Mucosa of rectum (tissue), 2 donors: ENCODE measurements around the gene JUND.

ENCODE experiments used
- H3K27ac ChIP-seq, 2 donors: one replicate each; pipeline ENCODE4 v1.7.0; 2013; ENCODE audit warnings: inconsistent platforms in 2 of 2, low read depth in 2 of 2, low read length in 2 of 2
- H3K27me3 ChIP-seq, 2 donors: one replicate each; pipeline ENCODE4 v1.7.0; 2013; ENCODE audit warnings: low read length in 2 of 2; ENCODE audit not compliant: control insufficient read depth in 2 of 2, insufficient read depth in 2 of 2
- H3K36me3 ChIP-seq, 2 donors: one replicate each; pipeline ENCODE4 v1.7.0; 2013; ENCODE audit warnings: low read length in 2 of 2; ENCODE audit not compliant: control insufficient read depth in 2 of 2, insufficient read depth in 2 of 2
- H3K4me1 ChIP-seq, 2 donors: one replicate each; pipeline ENCODE4 v1.7.0; 2013; ENCODE audit warnings: low read length in 2 of 2, mild to moderate bottlenecking in 1 of 2; ENCODE audit not compliant: control insufficient read depth in 2 of 2, insufficient read depth in 2 of 2
- H3K4me3 ChIP-seq, 2 donors: one replicate each; pipeline ENCODE4 v1.7.0; 2013; ENCODE audit warnings: low read length in 2 of 2
- H3K9ac ChIP-seq, 2 donors: one replicate each; pipeline ENCODE4 v1.7.0; 2013; ENCODE audit warnings: low read length in 2 of 2, low read depth in 1 of 2, mild to moderate bottlenecking in 1 of 2
- H3K9me3 ChIP-seq, 2 donors: one replicate each; pipeline ENCODE4 v1.7.0; 2013; ENCODE audit warnings: low read length in 2 of 2; ENCODE audit not compliant: control insufficient read depth in 2 of 2
- donor health status: healthy.
- donor health status: Normal muscosa, but diverticular disease.

The JUND gene

GRCh38 chr19:18271433-18271841 lies 10.0 kb downstream of the JUND start:
- Histone ChIP-seq H3K27ac (no peak overlapping the region), H3K9me3 (no peaks in the 10 kb centered on the region), H3K36me3 (peaks cover 14 to 17% of the 10 kb centered on the region in 2 donors), H3K27me3 (no peaks in the 10 kb centered on the region), H3K4me3 (no peak overlapping the region), H3K9ac (no peak overlapping the region), H3K4me1 (peaks cover 18 to 27% of the 10 kb centered on the region in 2 donors)

- Histone ChIP-seq H3K9ac (no peak overlapping the region), H3K4me3 (no peak overlapping the region), H3K27me3 (no peaks in the 10 kb centered on the region), H3K27ac (no peak overlapping the region), H3K9me3 (no peaks in the 10 kb centered on the region), H3K36me3 (peaks cover 23 to 27% of the 10 kb centered on the region in 2 donors), H3K4me1 (peaks cover 10 to 18% of the 10 kb centered on the region in 2 donors)
These were observed 11.1 kb downstream of the JUND start for GRCh38 chr19:18270326-18270725.

GRCh38 chr19:18269070-18269723 lies 12.2 kb downstream of the JUND start:
- Histone ChIP-seq H3K36me3 (peaks cover 29 to 33% of the 10 kb centered on the region in 2 donors), H3K9me3 (no peaks in the 10 kb centered on the region), H3K27me3 (no peaks in the 10 kb centered on the region), H3K4me3 (no peak overlapping the region), H3K9ac (no peak overlapping the region), H3K27ac (no peak overlapping the region), H3K4me1 (peaks cover 0 to 6% of the 10 kb centered on the region in 2 donors)

- H3K36me3 ChIP-seq: peaks cover 30 to 42% of the 10 kb centered on the region in 2 donors
- no peak overlapping the region for H3K27ac ChIP-seq
- H3K4me3 ChIP-seq: no peak overlapping the region
- no peaks in the 10 kb centered on the region for H3K9me3 ChIP-seq
- no peaks in the 10 kb centered on the region for H3K4me1 ChIP-seq
- no peaks in the 10 kb centered on the region for H3K27me3 ChIP-seq
- no peak overlapping the region for H3K9ac ChIP-seq
These were observed 14.4 kb downstream of the JUND start for GRCh38 chr19:18266771-18267686.

GRCh38 chr19:18265582-18265981 lies 15.8 kb downstream of the JUND start:
- Histone ChIP-seq H3K4me3 (no peak overlapping the region), H3K4me1 (no peaks in the 10 kb centered on the region), H3K27me3 (no peaks in the 10 kb centered on the region), H3K36me3 (peaks cover 30 to 42% of the 10 kb centered on the region in 2 donors), H3K9ac (no peak overlapping the region), H3K9me3 (no peaks in the 10 kb centered on the region), H3K27ac (no peak overlapping the region)

- Histone ChIP-seq H3K27ac (no peak overlapping the region), H3K4me3 (no peak overlapping the region), H3K9me3 (no peaks in the 10 kb centered on the region), H3K36me3 (peaks cover 30 to 42% of the 10 kb centered on the region in 2 donors), H3K9ac (no peak overlapping the region), H3K27me3 (no peaks in the 10 kb centered on the region), H3K4me1 (no peaks in the 10 kb centered on the region)
These were observed 16.4 kb downstream of the JUND start for GRCh38 chr19:18264971-18265540.

GRCh38 chr19:18264137-18264854 lies 17.1 kb downstream of the JUND start:
- Histone ChIP-seq H3K4me3 (no peak overlapping the region), H3K4me1 (no peaks in the 10 kb centered on the region), H3K27me3 (no peaks in the 10 kb centered on the region), H3K9ac (no peak overlapping the region), H3K27ac (no peak overlapping the region), H3K9me3 (no peaks in the 10 kb centered on the region), H3K36me3 (peaks cover 30 to 42% of the 10 kb centered on the region in 2 donors)

GRCh38 chr19:18263324-18264136 lies 17.9 kb downstream of the JUND start:
- H3K36me3 ChIP-seq: peaks cover 30 to 39% of the 10 kb centered on the region in 2 donors
- H3K9me3 ChIP-seq: no peaks in the 10 kb centered on the region
- H3K4me3 ChIP-seq: no peak overlapping the region
- no peak overlapping the region for H3K9ac ChIP-seq
- no peaks in the 10 kb centered on the region for H3K4me1 ChIP-seq
- H3K27ac ChIP-seq: no peak overlapping the region
- no peaks in the 10 kb centered on the region for H3K27me3 ChIP-seq

- Histone ChIP-seq H3K4me1 (no peaks in the 10 kb centered on the region), H3K9me3 (no peaks in the 10 kb centered on the region), H3K4me3 (no peak overlapping the region), H3K9ac (no peak overlapping the region), H3K27ac (no peak overlapping the region), H3K27me3 (no peaks in the 10 kb centered on the region), H3K36me3 (peaks cover 25 to 39% of the 10 kb centered on the region in 2 donors)
These were observed 18.5 kb downstream of the JUND start for GRCh38 chr19:18262917-18263316.
